SK-N-SH (cell line): ENCODE data around the gene IRF2.

Source experiments
- CTCF ChIP-seq: fragments of 200-600 bp; sonication (generic); IDR thresholded peaks from 2 replicates; pipeline ENCODE4 v1.6.1; 2017; ENCODE audit warnings: antibody characterized with exemption, mild to moderate bottlenecking, moderate library complexity
- EP300 ChIP-seq, 2 experiments: IDR thresholded peaks; 2 replicates each; pipeline versions ENCODE4 v1.4.0 to v1.6.1; 2012; ENCODE audit warnings: borderline replicate concordance in 1 of 2, low read depth in 1 of 2, low read length in 1 of 2
- MEF2A ChIP-seq: IDR thresholded peaks from 2 replicates; pipeline ENCODE4 v1.4.0; 2012; ENCODE audit warnings: low read depth, borderline replicate concordance
- MXI1 ChIP-seq: IDR thresholded peaks from 2 replicates; pipeline ENCODE4 v1.6.1; 2012; ENCODE audit warnings: mild to moderate bottlenecking, low read depth, low read length, improper control_type of control experiment
- NFIC ChIP-seq: IDR thresholded peaks from 2 replicates; pipeline ENCODE4 v1.4.0; 2012; ENCODE audit warnings: borderline replicate concordance
- RCOR1 ChIP-seq: fragments of 150-350 bp; IDR thresholded peaks from 2 replicates; pipeline ENCODE4 v1.6.1; 2017; ENCODE audit warnings: antibody characterized with exemption, low read length
- SIN3A ChIP-seq: IDR thresholded peaks from 2 replicates; pipeline ENCODE4 v1.6.1; 2012; ENCODE audit warnings: low read depth, mild to moderate bottlenecking, low read length, moderate library complexity, borderline replicate concordance
- TCF12 ChIP-seq: IDR thresholded peaks from 2 replicates; pipeline ENCODE4 v1.4.0; 2012
- ZBTB33 ChIP-seq: IDR thresholded peaks from 2 replicates; pipeline ENCODE4 v1.4.0; 2012; ENCODE audit warnings: low read depth, borderline replicate concordance

DNA sequence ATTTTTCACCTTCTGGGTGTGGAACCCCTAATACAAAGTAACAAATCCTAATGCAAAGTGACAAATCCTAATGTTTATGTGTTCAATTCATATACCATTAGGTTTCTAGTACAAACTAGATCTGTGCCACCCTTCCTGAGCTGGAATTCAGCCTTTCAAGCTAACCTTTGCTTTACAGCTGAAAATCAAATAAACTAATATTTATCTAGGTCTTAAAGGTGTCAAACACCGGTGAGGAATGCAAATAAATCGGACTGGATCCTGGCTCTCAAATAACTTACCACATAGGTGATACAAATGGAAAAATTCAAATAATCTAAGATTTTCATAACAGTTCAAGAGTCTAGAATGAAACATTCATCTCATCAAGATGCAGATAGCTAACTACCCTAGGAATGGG, 11.6 kb downstream of the IRF2 start:
- TF ChIP-seq MXI1 (no peak), NFIC (no peak), SIN3A (no peak), MEF2A (no peak), EP300 (IDR thresholded peaks at IDR 0.05; ENCODE audit: borderline replicate concordance in 1 of 2, low read depth in 1 of 2, low read length in 1 of 2) (no peak), CTCF (no peak), ZBTB33 (no peak), RCOR1 (no peak), TCF12 (no peak)
